Stimulated activated naive B cell treated with anti-CD40 and anti-IgM and Interleukin-4, amounts not matched to agents 10 μg/mL and 1 μg/mL and 100 μg/mL, for 72 hours (primary cell): ENCODE results near the gene FCRLB.

Source experiments
- ATAC-seq, 2 donors: fragments of 150-1000 bp; cut with Tn5 transposase; replicated peaks; 2 replicates each; pipeline ENCODE4 v1.10.0; 2021; ENCODE audit warnings: moderate library complexity in 1 of 2
- DNase-seq: peaks from one replicate; pipeline ENCODE4 v3.0.0; 2021
- H3K27ac Mint-ChIP-seq: one replicate; pipeline ENCODE4 v1.8.0; 2022; ENCODE audit warnings: mild to moderate bottlenecking, mixed read lengths
- H3K27me3 Mint-ChIP-seq, 2 donors: one replicate each; pipeline ENCODE4 v1.8.0; 2022; ENCODE audit warnings: mixed read lengths in 2 of 2
- H3K36me3 Mint-ChIP-seq, 2 donors: one replicate each; pipeline ENCODE4 v1.8.0; 2022; ENCODE audit warnings: mixed read lengths in 2 of 2, mild to moderate bottlenecking in 1 of 2
- H3K4me1 Mint-ChIP-seq, 2 donors: one replicate each; pipeline ENCODE4 v1.8.0; 2022; ENCODE audit warnings: mixed read lengths in 2 of 2, mild to moderate bottlenecking in 1 of 2
- H3K4me3 Mint-ChIP-seq, 2 donors: one replicate each; pipeline ENCODE4 v1.8.0; 2022; ENCODE audit warnings: mild to moderate bottlenecking in 2 of 2, mixed read lengths in 2 of 2, moderate library complexity in 1 of 2
- H3K9me3 Mint-ChIP-seq, 2 donors: one replicate each; pipeline ENCODE4 v1.8.0; 2022; ENCODE audit warnings: mixed read lengths in 2 of 2, mild to moderate bottlenecking in 1 of 2

Gene FCRLB

DNA sequence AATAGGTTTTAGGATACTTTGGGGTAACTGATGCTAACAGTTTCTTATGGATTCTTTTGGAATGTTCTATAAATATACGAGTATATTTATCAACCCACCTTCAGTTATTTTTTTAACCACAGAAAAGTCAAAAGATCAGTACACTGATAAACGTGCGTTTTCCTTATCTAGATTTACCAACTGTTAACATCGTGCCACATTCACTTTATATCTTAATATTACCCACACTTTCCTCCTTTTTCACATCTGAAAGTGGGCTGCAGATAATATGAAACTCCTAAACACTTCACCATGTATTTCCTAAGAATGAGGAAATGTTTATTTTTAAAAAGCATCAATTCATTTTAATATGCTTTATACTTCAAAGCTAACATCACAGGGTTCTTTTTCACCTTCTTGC, 52.4 kb downstream of the FCRLB start:
- H3K4me3 Mint-ChIP-seq, result no peak overlapping the region
- ATAC-seq, result no peak
- no peak for DNase-seq
- H3K9me3 Mint-ChIP-seq, result no peaks in the 10 kb centered on the region
- no peak overlapping the region for H3K27ac Mint-ChIP-seq
- H3K4me1 Mint-ChIP-seq, result peaks cover 10 to 19% of the 10 kb centered on the region in 2 donors
- peaks cover 0 to 1% of the 10 kb centered on the region in 2 donors for H3K36me3 Mint-ChIP-seq
- H3K27me3 Mint-ChIP-seq, result no peaks in the 10 kb centered on the region

DNA sequence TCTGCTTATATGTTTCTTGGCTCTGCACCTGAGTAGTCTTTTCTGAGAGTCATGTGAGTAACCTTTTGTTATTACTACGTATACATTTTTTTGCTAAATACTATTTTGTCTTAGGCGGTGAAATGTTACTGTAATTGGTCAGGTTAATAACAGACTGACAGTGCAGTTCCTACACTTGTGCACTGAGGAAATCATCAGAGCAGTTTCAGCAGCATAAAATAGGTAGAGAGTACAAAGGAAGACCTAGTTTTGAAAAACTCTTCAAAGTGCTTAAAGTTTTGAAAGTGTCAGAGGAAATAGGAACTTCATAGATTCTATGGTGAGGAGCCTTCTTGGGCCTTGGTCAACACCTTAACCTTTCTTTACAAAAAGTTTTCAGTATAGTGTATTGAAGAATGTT, 55.9 kb downstream of the FCRLB start:
- Mint-ChIP-seq H3K4me1 (peaks cover 10 to 25% of the 10 kb centered on the region in 2 donors), H3K27me3 (no peaks in the 10 kb centered on the region), H3K36me3 (peaks cover 4 to 16% of the 10 kb centered on the region in 2 donors), H3K27ac (no peak overlapping the region), H3K4me3 (no peak overlapping the region), H3K9me3 (no peaks in the 10 kb centered on the region)
- ATAC-seq (no peak), DNase-seq (no peak)
